GM12891 (cell line): ENCODE measurements around the gene ZNF768.

Source experiments
- POLR2A ChIP-seq: IDR thresholded peaks from 2 replicates; pipeline ENCODE4 v1.6.1; 2011; ENCODE audit warnings: low read depth, low read length, control low read depth
- POLR2AphosphoS5 ChIP-seq: IDR thresholded peaks from 2 replicates; pipeline ENCODE4 v1.6.1; 2011; ENCODE audit warnings: low read depth, low read length, control low read depth
- SPI1 ChIP-seq: IDR thresholded peaks from 2 replicates; pipeline ENCODE4 v1.6.1; 2011; ENCODE audit warnings: low read depth, low read length, control low read depth

GRCh38 chr16:30546115-30546514 lies 19.7 kb upstream of the ZNF768 start:
- TF ChIP-seq POLR2AphosphoS5 (no peak), POLR2A (no peak), SPI1 (no peak)
